Thyroid gland (tissue), 4 donors: ENCODE results near the gene MPZL2.

Experiments used
- POLR2A ChIP-seq, 2 donors: fragments of 450-650 bp; IDR thresholded peaks; one replicate each; pipeline ENCODE4 v1.6.1; 2017; ENCODE audit warnings: antibody characterized with exemption in 2 of 2, mild to moderate bottlenecking in 2 of 2, moderate library complexity in 1 of 2
- TF ChIP-seq, protein P1 (sequence below), 6 experiments: fragments of 200-600 bp in 3 of 6; fragments of 450-650 bp in 3 of 6; sonication (generic) in 3 of 6; IDR thresholded peaks; one replicate each; pipeline ENCODE4 v1.5.1; 2016 to 2019; ENCODE audit warnings: antibody characterized with exemption in 6 of 6, mild to moderate bottlenecking in 2 of 6, inconsistent platforms in 1 of 6, moderate library complexity in 1 of 6

DNA sequence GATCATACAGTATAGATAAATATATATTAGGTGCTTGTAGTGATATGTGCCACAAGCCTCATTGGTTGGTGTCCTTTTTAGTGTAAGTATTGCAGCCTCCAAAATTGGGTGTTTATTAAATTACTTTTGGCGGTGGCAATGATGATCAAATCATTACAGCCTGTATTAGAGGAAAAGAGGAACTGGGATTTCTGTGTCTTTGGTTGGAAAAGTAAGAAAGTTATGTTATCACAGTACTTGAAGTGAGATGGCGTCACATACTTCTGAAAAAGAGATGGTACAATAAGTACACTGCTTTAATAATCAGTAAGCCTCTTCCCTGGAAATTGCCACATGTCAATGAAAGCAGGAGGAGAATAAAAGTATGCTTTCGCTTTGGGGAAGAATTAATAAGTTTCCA, 11.4 kb downstream of the MPZL2 start:
- TF ChIP-seq, protein P1, sequence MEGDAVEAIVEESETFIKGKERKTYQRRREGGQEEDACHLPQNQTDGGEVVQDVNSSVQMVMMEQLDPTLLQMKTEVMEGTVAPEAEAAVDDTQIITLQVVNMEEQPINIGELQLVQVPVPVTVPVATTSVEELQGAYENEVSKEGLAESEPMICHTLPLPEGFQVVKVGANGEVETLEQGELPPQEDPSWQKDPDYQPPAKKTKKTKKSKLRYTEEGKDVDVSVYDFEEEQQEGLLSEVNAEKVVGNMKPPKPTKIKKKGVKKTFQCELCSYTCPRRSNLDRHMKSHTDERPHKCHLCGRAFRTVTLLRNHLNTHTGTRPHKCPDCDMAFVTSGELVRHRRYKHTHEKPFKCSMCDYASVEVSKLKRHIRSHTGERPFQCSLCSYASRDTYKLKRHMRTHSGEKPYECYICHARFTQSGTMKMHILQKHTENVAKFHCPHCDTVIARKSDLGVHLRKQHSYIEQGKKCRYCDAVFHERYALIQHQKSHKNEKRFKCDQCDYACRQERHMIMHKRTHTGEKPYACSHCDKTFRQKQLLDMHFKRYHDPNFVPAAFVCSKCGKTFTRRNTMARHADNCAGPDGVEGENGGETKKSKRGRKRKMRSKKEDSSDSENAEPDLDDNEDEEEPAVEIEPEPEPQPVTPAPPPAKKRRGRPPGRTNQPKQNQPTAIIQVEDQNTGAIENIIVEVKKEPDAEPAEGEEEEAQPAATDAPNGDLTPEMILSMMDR (IDR thresholded peaks at IDR 0.05) = no peak
- TF ChIP-seq POLR2A (IDR thresholded peaks at IDR 0.05) = no peak
